Neural cell (in vitro differentiated cells): Measurements from ENCODE around the gene RUNX1. TPM values are rescaled to one million over a fixed set of nuclear protein-coding genes. Genes with fewer than 3 reads are reported as not detected.

ENCODE experiments used
- H2AFZ ChIP-seq: fragments of 200-600, 300-800 bp; sonication (generic), shearing (Covaris generic); 2 replicates; pipeline ENCODE4 v1.6.0; 2014; ENCODE audit warnings: low read depth, mild to moderate bottlenecking, antibody characterized with exemption, low read length, moderate library complexity
- H3F3A ChIP-seq: fragments of 200-600 bp; shearing (Covaris generic); 2 replicates; pipeline ENCODE4 v1.6.1; 2016; ENCODE audit warnings: mild to moderate bottlenecking, moderate library complexity, mixed read lengths, antibody characterized with exemption, low read length; ENCODE audit not compliant: insufficient read depth, poor library complexity, severe bottlenecking
- H3K27ac ChIP-seq: fragments of 200-600, 300-800 bp; sonication (generic), shearing (Covaris generic); 2 replicates; pipeline ENCODE4 v1.5.1; 2014; ENCODE audit warnings: mild to moderate bottlenecking, low read length, moderate library complexity
- H3K27me3 ChIP-seq: fragments of 300-800, 200-600 bp; sonication (generic), shearing (Covaris generic); 2 replicates; pipeline ENCODE4 v1.6.0; 2014; ENCODE audit warnings: mild to moderate bottlenecking, low read depth, low read length, moderate library complexity; ENCODE audit not compliant: insufficient read depth
- H3K36me3 ChIP-seq: fragments of 300-800, 200-600 bp; sonication (generic), shearing (Covaris generic); 2 replicates; pipeline ENCODE4 v1.5.1; 2014; ENCODE audit warnings: mild to moderate bottlenecking, antibody characterized with exemption, low read length, moderate library complexity; ENCODE audit not compliant: insufficient read depth
- H3K4me2 ChIP-seq: fragments of 300-800, 200-600 bp; sonication (generic), shearing (Covaris generic); 2 replicates; pipeline ENCODE4 v1.6.0; 2014; ENCODE audit warnings: mild to moderate bottlenecking, low read length
- H3K4me3 ChIP-seq: fragments of 300-800, 200-600 bp; sonication (generic), shearing (Covaris generic); 2 replicates; pipeline ENCODE4 v1.5.1; 2014; ENCODE audit warnings: mild to moderate bottlenecking, low read length, moderate library complexity
- H3K79me2 ChIP-seq: fragments of 200-600 bp; shearing (Covaris generic); replicated peaks from 2 replicates; pipeline ENCODE4 v1.6.0; 2014; ENCODE audit warnings: mild to moderate bottlenecking, low read length, moderate library complexity; ENCODE audit not compliant: insufficient read depth
- H3K9ac ChIP-seq: fragments of 300-800, 200-600 bp; sonication (generic), shearing (Covaris generic); 2 replicates; pipeline ENCODE4 v1.6.1; 2016; ENCODE audit warnings: mild to moderate bottlenecking, low read length, mixed read lengths
- H3K9me2 ChIP-seq: fragments of 200-600 bp; shearing (Covaris generic); 2 replicates; pipeline ENCODE4 v1.6.1; 2016; ENCODE audit warnings: mild to moderate bottlenecking, low read length, mixed read lengths; ENCODE audit not compliant: insufficient read depth
- H3K9me3 ChIP-seq: fragments of 200-600, 300-800 bp; sonication (generic), shearing (Covaris generic); 2 replicates; pipeline ENCODE4 v1.6.1; 2016; ENCODE audit warnings: mild to moderate bottlenecking, mixed run types, low read length, moderate library complexity, mixed read lengths
- H4K20me1 ChIP-seq: fragments of 200-600 bp; shearing (Covaris generic); 2 replicates; pipeline ENCODE4 v1.6.1; 2016; ENCODE audit warnings: mild to moderate bottlenecking, mixed run types; ENCODE audit not compliant: insufficient read depth
- EP300 ChIP-seq: fragments of 450-650 bp; conservative IDR thresholded peaks from 2 replicates; pipeline ENCODE4 v1.6.1; 2014; ENCODE audit warnings: antibody characterized with exemption, mild to moderate bottlenecking, moderate library complexity; ENCODE audit not compliant: poor library complexity, severe bottlenecking
- EZH2 ChIP-seq: fragments of 200-600, 300-800 bp; shearing (Covaris generic), sonication (generic); IDR thresholded peaks from 2 replicates; pipeline ENCODE4 v1.6.1; 2014; ENCODE audit warnings: antibody characterized with exemption, low read length, borderline replicate concordance, mild to moderate bottlenecking; ENCODE audit not compliant: insufficient read depth, poor library complexity, severe bottlenecking
- MXI1 ChIP-seq: fragments of 450-650 bp; conservative IDR thresholded peaks from 2 replicates; pipeline ENCODE4 v1.6.1; 2014; ENCODE audit warnings: antibody characterized with exemption, mild to moderate bottlenecking; ENCODE audit not compliant: poor library complexity, severe bottlenecking
- RAD21 ChIP-seq: fragments of 450-650 bp; conservative IDR thresholded peaks from 2 replicates; pipeline ENCODE4 v1.6.1; 2014; ENCODE audit warnings: antibody characterized with exemption, mild to moderate bottlenecking, moderate library complexity
- SMC3 ChIP-seq: fragments of 450-650 bp; conservative IDR thresholded peaks from 2 replicates; pipeline ENCODE4 v1.6.1; 2014; ENCODE audit warnings: antibody characterized with exemption, mild to moderate bottlenecking, moderate library complexity; ENCODE audit not compliant: poor library complexity
- TAF1 ChIP-seq: IDR thresholded peaks from 2 replicates; pipeline ENCODE4 v1.6.1; 2012; ENCODE audit warnings: low read depth
- polyA plus RNA-seq: library from polyadenylated mRNA; depleted of rRNA; stranded (reverse); fragments of >200 nt; gene quantifications from 2 replicates; pipeline ENCODE4 v1.2.3, GENCODE V29; 2014
- TF ChIP-seq, protein P1 (sequence below): fragments of 450-650 bp; IDR thresholded peaks from 2 replicates; pipeline ENCODE4 v1.5.1; 2014; ENCODE audit warnings: antibody characterized with exemption, mild to moderate bottlenecking, moderate library complexity; ENCODE audit not compliant: poor library complexity, severe bottlenecking
- TF ChIP-seq, protein P2 (sequence below): IDR thresholded peaks from 2 replicates; pipeline ENCODE4 v1.6.1; 2012; ENCODE audit warnings: borderline replicate concordance

The RUNX1 gene
- polyA plus RNA-seq, 1 donor from 2014 or later: not detected

DNA sequence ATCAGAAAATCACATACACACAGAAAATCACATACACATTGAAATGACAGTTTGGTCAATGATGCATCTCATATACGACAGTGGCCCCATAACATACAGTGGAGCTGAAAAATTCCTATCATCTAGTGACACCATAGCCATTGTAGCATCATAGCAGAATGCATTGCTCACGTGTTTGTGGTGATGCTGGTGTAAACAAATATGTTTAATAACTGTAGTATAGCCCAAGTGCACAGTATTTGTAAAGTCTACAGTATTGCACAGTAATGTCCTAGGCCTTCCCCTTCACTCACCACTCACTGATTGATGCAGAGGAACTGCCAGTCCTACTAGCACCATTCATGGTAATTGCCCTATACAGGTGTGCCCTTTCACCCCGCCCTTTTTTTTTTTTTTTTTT is 30.1 kb upstream of the RUNX1 start:
- no peak overlapping the region for H3K9ac ChIP-seq
- no peak overlapping the region for H3K27ac ChIP-seq
- no peak overlapping the region for H3K4me3 ChIP-seq
- H3K9me3 ChIP-seq: no peaks in the 10 kb centered on the region
- no peak overlapping the region for H3K4me2 ChIP-seq
- no peak overlapping the region for H2AFZ ChIP-seq
- no peaks in the 10 kb centered on the region for H4K20me1 ChIP-seq
- no peak for TF ChIP-seq TAF1
- no peak for TF ChIP-seq SMC3
- no peaks in the 10 kb centered on the region for H3F3A ChIP-seq
- no peaks in the 10 kb centered on the region for H3K27me3 ChIP-seq
- no peaks in the 10 kb centered on the region for H3K36me3 ChIP-seq
- H3K9me2 ChIP-seq: no peaks in the 10 kb centered on the region
- no peaks in the 10 kb centered on the region for H3K79me2 ChIP-seq

DNA sequence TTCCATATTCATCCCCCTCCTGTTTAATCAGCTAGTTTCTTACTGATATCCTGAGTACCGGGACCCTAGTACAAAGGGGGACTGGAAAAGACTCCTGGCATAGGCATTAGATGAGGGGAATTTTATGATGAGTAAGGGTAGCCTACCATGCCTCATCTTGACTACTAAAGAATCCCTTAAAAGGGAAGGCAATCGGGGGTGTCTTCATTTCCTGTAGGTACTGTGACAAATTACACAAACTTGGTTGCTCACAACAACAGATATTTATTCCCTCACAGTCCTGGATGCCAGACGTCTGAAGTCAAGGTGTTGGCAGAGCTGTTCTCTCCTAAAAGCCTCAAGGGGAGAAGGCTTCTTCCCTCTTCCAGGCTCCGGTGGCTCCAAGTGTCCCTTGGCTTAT is 28.9 kb upstream of the RUNX1 start:
- TF ChIP-seq, protein P1, sequence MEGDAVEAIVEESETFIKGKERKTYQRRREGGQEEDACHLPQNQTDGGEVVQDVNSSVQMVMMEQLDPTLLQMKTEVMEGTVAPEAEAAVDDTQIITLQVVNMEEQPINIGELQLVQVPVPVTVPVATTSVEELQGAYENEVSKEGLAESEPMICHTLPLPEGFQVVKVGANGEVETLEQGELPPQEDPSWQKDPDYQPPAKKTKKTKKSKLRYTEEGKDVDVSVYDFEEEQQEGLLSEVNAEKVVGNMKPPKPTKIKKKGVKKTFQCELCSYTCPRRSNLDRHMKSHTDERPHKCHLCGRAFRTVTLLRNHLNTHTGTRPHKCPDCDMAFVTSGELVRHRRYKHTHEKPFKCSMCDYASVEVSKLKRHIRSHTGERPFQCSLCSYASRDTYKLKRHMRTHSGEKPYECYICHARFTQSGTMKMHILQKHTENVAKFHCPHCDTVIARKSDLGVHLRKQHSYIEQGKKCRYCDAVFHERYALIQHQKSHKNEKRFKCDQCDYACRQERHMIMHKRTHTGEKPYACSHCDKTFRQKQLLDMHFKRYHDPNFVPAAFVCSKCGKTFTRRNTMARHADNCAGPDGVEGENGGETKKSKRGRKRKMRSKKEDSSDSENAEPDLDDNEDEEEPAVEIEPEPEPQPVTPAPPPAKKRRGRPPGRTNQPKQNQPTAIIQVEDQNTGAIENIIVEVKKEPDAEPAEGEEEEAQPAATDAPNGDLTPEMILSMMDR: no peak
- TF ChIP-seq RAD21 (no peak), EP300 (no peak), TAF1 (no peak), MXI1 (no peak)
- Histone ChIP-seq H3F3A (no peaks in the 10 kb centered on the region), H3K9ac (no peak overlapping the region), H3K27ac (no peak overlapping the region), H3K4me2 (no peak overlapping the region), H3K79me2 (no peaks in the 10 kb centered on the region), H3K9me3 (no peaks in the 10 kb centered on the region), H3K36me3 (no peaks in the 10 kb centered on the region), H3K4me3 (no peak overlapping the region), H3K9me2 (no peaks in the 10 kb centered on the region), H4K20me1 (no peaks in the 10 kb centered on the region), H3K27me3 (no peaks in the 10 kb centered on the region), H2AFZ (no peak overlapping the region)

DNA sequence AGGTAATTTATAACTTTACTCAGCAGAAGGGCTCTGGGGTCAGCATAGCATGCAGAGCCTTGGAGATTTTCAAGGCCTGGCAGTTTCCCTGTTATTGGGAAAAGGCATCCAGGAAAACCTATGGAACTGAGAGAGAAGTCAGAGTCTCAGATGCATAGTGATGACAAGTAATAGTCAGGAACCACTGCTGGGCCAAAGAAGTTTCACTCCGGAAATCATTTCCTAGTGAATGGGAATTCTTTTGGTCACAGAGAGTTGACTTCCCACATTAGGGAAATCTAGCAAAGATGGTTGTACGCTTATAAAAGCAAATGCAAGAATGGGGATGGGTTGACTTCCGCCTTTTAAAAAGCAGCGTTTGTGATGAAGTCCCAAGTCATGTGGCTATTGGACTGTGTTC is 28.4 kb upstream of the RUNX1 start:
- Histone ChIP-seq H3K36me3 (no peaks in the 10 kb centered on the region), H4K20me1 (no peaks in the 10 kb centered on the region), H3K4me2 (no peak overlapping the region), H3K4me3 (no peak overlapping the region), H3F3A (no peaks in the 10 kb centered on the region), H3K9me2 (no peaks in the 10 kb centered on the region), H3K9me3 (no peaks in the 10 kb centered on the region), H3K9ac (no peak overlapping the region), H3K27me3 (no peaks in the 10 kb centered on the region), H3K27ac (no peak overlapping the region), H2AFZ (no peak overlapping the region), H3K79me2 (no peaks in the 10 kb centered on the region)
- no peak for TF ChIP-seq EZH2
- no peak for TF ChIP-seq RAD21
- no peak for TF ChIP-seq EP300
- no peak for TF ChIP-seq MXI1
- TF ChIP-seq, protein P2, sequence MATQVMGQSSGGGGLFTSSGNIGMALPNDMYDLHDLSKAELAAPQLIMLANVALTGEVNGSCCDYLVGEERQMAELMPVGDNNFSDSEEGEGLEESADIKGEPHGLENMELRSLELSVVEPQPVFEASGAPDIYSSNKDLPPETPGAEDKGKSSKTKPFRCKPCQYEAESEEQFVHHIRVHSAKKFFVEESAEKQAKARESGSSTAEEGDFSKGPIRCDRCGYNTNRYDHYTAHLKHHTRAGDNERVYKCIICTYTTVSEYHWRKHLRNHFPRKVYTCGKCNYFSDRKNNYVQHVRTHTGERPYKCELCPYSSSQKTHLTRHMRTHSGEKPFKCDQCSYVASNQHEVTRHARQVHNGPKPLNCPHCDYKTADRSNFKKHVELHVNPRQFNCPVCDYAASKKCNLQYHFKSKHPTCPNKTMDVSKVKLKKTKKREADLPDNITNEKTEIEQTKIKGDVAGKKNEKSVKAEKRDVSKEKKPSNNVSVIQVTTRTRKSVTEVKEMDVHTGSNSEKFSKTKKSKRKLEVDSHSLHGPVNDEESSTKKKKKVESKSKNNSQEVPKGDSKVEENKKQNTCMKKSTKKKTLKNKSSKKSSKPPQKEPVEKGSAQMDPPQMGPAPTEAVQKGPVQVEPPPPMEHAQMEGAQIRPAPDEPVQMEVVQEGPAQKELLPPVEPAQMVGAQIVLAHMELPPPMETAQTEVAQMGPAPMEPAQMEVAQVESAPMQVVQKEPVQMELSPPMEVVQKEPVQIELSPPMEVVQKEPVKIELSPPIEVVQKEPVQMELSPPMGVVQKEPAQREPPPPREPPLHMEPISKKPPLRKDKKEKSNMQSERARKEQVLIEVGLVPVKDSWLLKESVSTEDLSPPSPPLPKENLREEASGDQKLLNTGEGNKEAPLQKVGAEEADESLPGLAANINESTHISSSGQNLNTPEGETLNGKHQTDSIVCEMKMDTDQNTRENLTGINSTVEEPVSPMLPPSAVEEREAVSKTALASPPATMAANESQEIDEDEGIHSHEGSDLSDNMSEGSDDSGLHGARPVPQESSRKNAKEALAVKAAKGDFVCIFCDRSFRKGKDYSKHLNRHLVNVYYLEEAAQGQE: no peak
- no peak for TF ChIP-seq SMC3
